Activated CD8-positive, alpha-beta memory T cell treated with anti-CD3 and anti-CD28 coated beads for 4 hours (primary cell): ENCODE measurements around the gene GTF3C2.
"Not testable (repeated sequence)": the region's sequence is repeated elsewhere in the genome, so short reads cannot be mapped to it uniquely, and the experiment has no call there.

ENCODE experiments used
- DNase-seq, 2 donors: peaks; one replicate each; pipeline ENCODE4 v3.0.0-alpha.2; 2020; ENCODE audit warnings: low read depth in 2 of 2

The GTF3C2 gene

DNA sequence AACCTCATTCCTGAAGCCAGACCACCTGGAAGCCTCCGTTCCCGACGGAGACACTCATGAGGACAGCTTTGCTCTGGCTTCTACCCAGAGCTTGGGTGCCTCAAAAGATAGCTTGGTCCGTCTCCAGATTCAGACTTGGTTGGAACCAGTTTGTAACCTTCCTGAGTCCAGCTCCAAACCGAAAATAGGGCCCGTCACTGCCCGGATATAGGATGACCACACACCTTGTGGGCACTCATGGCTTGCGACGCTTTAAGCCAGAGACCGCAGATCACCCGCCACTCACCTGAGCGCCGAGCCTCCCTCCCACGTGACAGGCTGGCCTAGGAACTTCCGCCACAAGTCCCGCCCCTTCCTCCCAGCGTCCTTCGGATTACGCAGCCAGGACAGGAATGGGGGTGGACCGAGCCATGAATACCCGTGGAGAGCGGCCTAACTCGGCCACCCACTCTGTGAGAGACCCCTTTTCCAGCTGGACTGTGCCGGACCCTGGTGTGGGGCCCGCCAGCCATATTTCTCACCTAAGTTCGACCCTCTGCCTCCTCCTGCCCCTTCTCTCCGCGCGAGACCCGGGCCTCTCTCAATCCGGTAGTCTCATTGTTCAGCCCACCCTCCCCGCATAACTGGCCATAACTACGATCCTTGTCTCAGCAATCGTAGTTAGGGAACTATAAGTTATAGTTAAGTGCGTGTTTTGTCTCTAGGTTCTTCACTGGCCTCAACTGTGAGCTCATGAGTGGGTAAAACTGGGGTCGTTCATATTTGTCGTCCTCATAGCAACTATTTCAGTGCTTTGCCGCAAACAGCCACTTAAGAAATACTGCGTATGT is 33.6 kb downstream of the GTF3C2 start, which contains the start of gene MPV17:
Gene MPV17, minus strand, starts transcription at position 332 of the 830 bp plus-strand sequence. CDS start 580 bp downstream, outside the sequence.
- DNase-seq: peak; percentile 74 to 76

GRCh38 chr2:27322301-27322765 is 34.2 kb downstream of the GTF3C2 start:
- no peak for DNase-seq

- no peak for DNase-seq
Observed at GRCh38 chr2:27320958-27321543, 35.5 kb downstream of the GTF3C2 start.

DNA sequence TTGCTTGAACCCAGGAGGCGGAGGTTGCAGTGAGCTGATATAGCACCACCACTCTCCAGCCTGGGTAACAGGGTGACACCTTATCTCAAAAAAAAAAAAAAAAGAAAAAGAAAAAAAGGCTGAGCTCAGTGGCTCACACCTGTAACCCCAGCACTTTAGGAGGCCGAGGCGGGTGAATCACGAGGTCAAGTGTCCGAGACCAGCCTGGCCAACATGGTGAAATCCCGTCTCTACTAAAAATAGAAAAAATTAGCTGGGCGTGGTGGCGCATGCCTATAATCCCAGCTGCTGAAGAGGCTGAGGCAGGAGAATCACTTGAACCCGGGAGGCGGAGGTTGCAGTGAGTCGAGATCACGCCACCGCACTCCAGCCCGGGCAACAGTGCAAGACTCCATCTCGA is 36.7 kb downstream of the GTF3C2 start:
- not testable (repeated sequence) for DNase-seq

- DNase-seq: no peak
Observed at GRCh38 chr2:27316655-27317412, 39.7 kb downstream of the GTF3C2 start.

GRCh38 chr2:27315122-27315521 is 41.4 kb downstream of the GTF3C2 start:
- DNase-seq: no peak

DNA sequence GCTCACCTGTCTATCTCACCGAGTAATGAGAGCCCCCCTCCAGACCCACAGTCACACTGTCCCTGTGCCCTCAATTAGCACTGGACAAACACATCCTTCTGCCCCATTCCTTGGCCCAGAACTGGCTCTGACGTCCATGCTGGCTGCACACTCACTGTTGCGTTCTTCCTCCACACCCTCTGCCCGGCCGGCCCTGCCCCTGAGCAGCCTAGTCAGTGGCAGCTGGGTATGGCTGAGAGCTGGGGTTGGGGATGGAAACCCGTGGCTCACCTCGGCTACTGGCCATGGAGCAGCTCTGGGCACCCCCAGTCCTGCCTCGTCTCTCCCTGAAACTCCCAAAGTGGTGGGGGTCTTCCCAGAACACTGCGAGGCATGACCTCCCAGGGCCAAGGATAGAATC is 41.9 kb downstream of the GTF3C2 start:
- no peak for DNase-seq

DNA sequence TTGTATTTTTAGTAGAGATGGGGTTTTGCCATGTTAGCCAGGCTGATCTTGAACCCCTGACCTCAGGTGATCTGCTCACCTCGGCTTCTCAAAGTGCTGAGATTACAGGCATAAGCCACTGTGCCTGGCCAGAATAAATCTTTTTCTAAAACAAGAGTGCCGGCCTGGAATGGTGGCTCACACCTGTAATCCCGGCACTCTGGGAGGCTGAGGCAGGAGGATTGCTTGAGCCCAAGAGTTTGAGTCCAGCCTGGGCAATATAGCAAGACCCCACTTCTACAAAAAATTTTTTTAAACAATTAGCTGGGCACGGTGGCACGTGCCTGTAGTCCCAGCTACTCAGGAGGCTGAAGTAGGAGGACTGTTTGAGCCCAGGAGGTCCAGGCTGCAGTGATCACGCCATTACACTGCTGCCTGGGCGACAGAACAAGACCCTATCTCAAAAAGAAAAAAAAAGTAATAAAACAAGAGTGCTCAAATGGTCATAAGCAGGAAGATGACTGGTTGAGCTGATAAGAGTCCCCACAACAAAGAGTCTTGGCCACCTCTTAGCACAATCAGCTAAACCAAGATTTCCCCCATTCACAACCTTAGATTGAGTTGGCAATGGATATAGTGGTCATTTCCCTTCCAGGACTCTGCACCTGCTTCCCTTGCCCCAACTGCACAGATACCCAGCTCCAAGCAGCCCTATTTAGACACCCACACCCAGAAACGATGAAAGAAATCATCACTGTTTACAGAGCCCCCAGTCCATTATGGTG is 42.5 kb downstream of the GTF3C2 start:
- no peak for DNase-seq

DNA sequence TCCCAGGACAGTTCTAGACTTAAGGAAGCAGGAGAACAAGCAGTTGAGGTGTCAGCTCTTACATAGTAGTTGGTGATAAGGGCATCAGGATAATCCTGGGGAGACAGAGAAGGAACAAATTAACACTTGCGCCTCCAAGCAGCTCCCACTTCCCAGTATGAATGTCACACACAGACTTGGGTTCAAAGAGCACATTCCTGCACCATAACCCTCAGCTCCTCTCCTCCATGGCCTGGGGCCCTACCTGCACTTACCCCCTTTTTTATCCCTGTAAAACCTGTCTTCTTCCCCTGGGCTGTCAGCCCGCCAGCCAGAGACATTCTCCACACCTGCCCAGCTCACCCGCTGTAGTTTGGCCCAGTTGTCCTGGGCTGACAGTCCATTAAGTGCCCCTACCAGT is 44.4 kb downstream of the GTF3C2 start:
- DNase-seq: no peak

DNA sequence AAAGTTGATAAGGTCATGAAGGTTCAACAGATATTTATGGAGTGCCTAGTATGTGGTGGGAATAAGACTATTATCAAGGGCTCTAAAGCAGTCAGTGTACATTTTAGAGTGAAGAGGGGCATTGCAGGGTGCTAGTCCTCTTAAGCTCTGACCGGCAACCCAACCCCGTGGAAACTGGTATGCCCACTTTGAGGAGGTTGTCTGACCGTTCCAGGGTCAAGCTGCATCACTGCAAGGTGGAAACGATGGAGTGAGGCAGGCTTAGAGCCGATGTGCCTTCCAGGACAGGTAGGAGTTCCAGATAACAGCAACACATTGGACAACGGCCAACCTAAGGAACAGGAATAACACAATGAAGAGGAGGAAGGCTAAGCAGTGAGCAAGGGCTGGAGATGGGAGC is 46.9 kb downstream of the GTF3C2 start:
- no peak for DNase-seq

DNA sequence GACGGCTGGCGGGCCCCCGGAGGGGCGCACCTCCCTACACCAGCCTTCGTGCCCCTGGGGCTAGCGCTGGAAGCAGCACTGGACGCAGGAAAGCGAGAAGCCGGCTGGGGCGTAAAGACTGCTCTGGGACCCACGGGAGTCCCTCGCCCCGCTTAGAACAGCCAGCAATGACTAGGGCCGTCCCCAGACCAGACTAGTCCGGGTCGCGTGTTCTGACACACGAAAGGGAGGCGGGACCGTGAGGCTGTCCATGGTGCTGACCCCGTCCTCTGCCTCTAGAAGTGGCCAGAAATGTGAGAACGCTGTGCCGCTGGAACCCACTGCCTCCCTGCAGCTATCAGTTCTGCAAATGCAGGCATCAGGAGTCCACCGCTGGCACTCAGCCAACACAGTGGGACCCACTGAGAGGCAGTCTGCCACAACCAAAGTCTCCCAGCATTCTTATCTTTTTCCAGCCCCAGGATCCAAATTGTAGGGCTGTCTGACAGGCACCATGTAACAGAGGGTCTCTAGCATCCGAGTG is 48.1 kb downstream of the GTF3C2 start, which contains the start of gene UCN:
Gene UCN, minus strand, starts transcription at position 87 of the 523 bp plus-strand sequence. CDS start 550 bp downstream, outside the sequence.
- no peak for DNase-seq

GRCh38 chr2:27307545-27308358 is 48.8 kb downstream of the GTF3C2 start:
- no peak for DNase-seq

DNA sequence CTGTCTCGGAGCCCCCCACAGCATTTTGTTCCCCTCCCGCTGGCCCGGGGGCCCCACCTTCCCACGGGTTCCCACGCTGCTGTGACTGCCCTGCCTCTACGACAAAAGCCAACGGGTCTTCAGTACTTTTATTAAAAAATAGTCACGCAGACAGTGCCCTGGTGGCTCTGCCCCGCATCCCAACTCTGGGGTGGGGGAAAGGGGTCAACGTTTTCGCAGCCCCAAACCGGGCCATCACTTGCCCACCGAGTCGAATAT is 49.3 kb downstream of the GTF3C2 start:
- DNase-seq: no peak

DNA sequence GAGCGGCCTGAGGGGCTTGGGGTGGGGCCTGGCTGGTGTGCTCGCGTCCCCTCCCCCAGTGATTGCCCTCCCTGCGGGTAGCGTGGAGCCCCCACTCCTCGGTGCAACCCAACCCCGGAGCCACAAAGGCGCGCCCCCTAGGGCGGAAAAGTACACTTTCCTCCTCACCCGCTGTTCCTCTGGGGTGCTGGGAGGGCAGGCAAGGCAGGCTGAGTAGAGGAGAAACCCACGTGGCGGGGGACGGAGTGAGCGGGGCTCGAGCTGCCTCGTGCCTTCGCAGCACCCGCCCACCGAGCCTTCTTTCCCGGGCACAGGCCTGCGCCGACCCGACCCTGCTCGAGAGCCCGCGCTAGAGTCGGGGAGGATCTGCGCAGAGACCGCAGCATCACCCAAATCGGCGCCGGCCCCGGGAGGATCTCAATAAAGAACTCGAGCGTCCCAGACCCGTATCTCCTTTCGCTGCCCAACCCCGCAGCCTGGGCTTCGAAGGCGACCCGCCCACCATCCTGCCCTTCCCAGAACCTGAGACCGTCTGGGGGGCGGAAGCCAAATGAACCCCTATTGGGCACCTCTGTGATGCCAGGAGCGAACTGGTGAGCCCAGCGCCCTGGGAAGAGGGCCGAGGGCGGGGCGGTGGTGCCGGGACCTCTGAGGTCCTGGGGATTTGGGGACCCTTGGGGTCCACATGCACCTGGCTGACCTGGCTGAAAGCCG is 49.8 kb downstream of the GTF3C2 start:
- DNase-seq: no peak

DNA sequence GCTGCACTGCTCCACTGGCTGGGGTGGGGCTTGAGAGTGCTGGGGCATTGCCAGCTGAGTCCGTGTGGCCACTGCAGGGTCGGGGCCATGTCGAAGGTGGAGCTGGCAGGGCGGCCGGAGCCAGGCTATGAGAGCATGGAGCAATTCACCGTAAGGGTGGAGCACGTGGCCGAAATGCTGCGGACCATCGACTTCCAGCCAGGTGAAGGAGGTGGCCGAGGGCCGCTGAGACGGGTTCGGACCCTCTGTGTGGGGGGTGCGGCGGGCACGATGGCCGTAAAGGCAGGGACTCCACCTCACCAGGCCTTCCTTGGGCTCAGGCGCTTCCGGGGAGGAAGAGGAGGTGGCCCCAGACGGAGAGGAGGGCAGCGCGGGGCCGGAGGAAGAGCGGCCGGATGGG is 50.4 kb downstream of the GTF3C2 start:
- DNase-seq: no peak

- no peak for DNase-seq
Observed at GRCh38 chr2:27305516-27305915, 51.0 kb downstream of the GTF3C2 start.

- no peak for DNase-seq
Observed at GRCh38 chr2:27304488-27305240, 51.9 kb downstream of the GTF3C2 start.

DNA sequence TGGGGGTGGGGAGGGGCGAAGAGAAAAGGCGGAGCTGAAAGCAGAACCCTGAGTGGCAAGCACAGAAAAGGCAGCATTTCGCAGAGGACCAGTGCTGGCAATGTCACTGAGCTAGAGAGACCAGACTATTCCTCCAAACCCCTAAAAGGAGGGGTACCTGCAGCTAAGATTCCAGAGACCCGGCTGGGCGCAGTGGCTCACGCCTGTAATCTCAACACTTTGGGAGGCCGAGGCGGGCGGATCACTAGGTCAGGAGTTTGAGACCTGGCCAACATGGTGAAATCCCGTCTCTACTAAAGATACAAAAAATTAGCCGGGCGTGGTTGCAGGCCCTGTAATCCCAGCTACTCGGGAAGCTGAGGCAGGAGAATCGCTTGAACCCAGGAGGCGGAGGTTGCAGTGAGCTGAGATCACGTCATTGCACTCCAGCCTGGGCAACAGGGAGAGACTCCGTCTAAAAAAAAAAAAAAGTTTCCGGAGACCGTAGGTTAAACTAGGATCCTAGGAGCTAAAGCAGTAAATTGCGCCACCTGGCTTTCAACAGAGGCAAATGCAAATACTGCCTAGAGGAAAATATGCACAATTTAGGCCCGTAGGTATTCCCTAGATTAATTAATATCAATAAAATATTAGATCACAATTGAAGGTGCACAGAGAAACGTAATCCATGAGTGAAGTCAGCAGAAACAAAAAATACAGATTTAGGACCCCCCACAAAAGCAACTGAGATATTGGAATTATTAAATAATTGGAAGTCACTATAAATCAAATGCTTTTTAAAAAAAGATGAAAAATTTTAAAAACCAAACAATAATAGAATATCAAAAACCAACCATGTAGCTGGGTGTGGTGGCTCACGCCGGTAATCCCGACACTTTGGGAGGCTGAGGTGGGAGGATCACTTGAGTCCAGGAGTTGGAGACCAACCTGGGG is 53.2 kb downstream of the GTF3C2 start:
- DNase-seq: no peak
